ENCODE measurements around the gene CHCHD6.

DNA sequence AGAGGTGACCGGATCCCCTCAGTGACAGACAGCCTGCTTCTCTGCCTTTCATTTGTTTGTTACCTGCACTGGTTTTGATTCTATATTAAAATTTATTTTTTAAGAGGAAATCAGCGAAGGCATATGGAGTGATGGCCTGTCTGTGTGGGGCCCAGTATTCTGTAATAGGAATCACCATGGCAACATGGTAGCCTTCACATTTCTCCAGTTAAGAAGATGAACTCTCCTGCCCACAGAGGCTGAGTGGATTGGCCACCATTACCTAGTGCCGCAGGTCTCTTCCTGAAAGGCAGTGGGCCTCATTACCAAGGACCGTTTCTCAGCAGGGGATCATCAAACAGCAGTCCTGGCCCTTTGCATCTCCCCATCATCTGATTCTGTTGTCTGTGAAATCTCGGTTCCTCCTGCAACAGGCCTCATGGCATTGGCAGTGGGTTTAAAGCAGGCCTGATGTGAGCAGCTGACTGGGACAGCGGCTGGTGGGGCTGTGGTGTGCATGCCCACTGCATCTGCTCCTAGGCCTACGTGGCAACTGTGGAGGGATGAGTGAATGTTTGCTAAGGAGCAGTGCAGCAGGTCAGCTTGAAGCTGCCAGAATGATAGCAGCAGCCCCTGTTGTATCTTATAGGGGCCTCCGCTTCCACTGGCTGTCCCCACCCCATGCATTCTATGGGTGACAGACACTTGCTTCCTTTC is 114.5 kb downstream of the CHCHD6 start:
- no peak for TF ChIP-seq TARDBP (IDR thresholded peaks at IDR 0.05)
- no peak for TF ChIP-seq SUZ12 (IDR thresholded peaks at IDR 0.05)
- TF ChIP-seq FOXK2 (IDR thresholded peaks at IDR 0.05), result no peak

Data from HEK293T (cell line).